Measurements from ENCODE around the gene SQSTM1. TPM values are rescaled to one million over a fixed set of nuclear protein-coding genes. Genes with fewer than 3 reads are reported as not detected.

SQSTM1 gene
- polyA plus RNA-seq, 2 of the 4 experiments (the other 2 are of a cell fraction), result 362 to 625 TPM

- CTCF ChIA-PET, result interaction anchor here (0.9 to 2.2 kb wide), 6 partner anchors 10 to 67 kb away, joined by 3 to 7 read pairs (median 4); no protein-coding TSS in a partner anchor
- no peaks in the 10 kb centered on the region for H3K9me3 ChIP-seq
- TF ChIP-seq FOSB (CRISPR knock-in tag; IDR thresholded peaks at IDR 0.05) (no peak), ATOH8 (CRISPR knock-in tag; IDR thresholded peaks at IDR 0.05; ENCODE audit: low read depth) (no peak), RARB (CRISPR knock-in tag; IDR thresholded peaks at IDR 0.05) (no peak), HOXB13 (CRISPR knock-in tag; IDR thresholded peaks at IDR 0.05; ENCODE audit: low read depth) (no peak), ZC3H11A (IDR thresholded peaks at IDR 0.05) (no peak), KDM5A (IDR thresholded peaks at IDR 0.05) (no peak), EHMT2 (IDR thresholded peaks at IDR 0.05; ENCODE audit: low read depth) (no peak), HDAC2 (IDR thresholded peaks at IDR 0.05) (no peak), ZSCAN20 (CRISPR knock-in tag; IDR thresholded peaks at IDR 0.05) (no peak)
- FAIRE-seq (no peak), ATAC-seq (no peak), DNase-seq (ENCODE audit: low read depth in 1 of 2, low spot score in 1 of 2) (no peak)
- POLR2A ChIA-PET, result interaction anchor here (1.5 kb wide), 1 partner anchor 37 kb away, joined by 3 read pairs; no protein-coding TSS in a partner anchor
- no peak overlapping the region for H3K27ac ChIP-seq
- H3K4me2 ChIP-seq, result no peak overlapping the region
- no peaks in the 10 kb centered on the region for H3K4me1 ChIP-seq
- WGBS (ENCODE audit: missing lambda C conversion rate), result 91% methylated on average over 3 of the region's 5 CpGs
- H3K4me3 ChIP-seq, result no peak overlapping the region
Measured at GRCh38 chr5:179869101-179869500, 48.4 kb downstream of the SQSTM1 start.

- Histone ChIP-seq H3K4me3 (no peak overlapping the region), H3K27ac (no peak overlapping the region), H3K4me2 (no peak overlapping the region), H3K9me3 (no peaks in the 10 kb centered on the region), H3K4me1 (no peaks in the 10 kb centered on the region)
- ChIA-PET CTCF (interaction anchor here (0.9 to 2.2 kb wide), 7 partner anchors 8 to 68 kb away, joined by 3 to 7 read pairs (median 4); no protein-coding TSS in a partner anchor), POLR2A (interaction anchor here (0.6 kb wide), 1 partner anchor 23 kb away, joined by 6 read pairs; no protein-coding TSS in a partner anchor)
- ATAC-seq, result no peak
- 88% methylated on average over 15 of the region's 16 CpGs for WGBS (ENCODE audit: missing lambda C conversion rate)
- no peak for TF ChIP-seq MAX (IDR thresholded peaks at IDR 0.05)
- TF ChIP-seq BHLHE40 (IDR thresholded peaks at IDR 0.05; ENCODE audit: low read depth, low read length), result no peak
- TF ChIP-seq GATA3 (IDR thresholded peaks at IDR 0.05; ENCODE audit: borderline replicate concordance), result no peak
- TF ChIP-seq EHF (CRISPR knock-in tag; IDR thresholded peaks at IDR 0.05), result no peak
- TF ChIP-seq POLR2AphosphoS2 (conservative IDR thresholded peaks at IDR 0.05; ENCODE audit: low read length), result no peak
- TF ChIP-seq FOXS1 (CRISPR knock-in tag; IDR thresholded peaks at IDR 0.05), result no peak
- no peak for TF ChIP-seq RAD21 (conservative IDR thresholded peaks at IDR 0.05 in 1 of 2, IDR thresholded peaks at IDR 0.05 in 1 of 2)
- TF ChIP-seq USF2 (IDR thresholded peaks at IDR 0.05), result no peak
- no peak for TF ChIP-seq JUN (IDR thresholded peaks at IDR 0.05)
- TF ChIP-seq E2F6 (IDR thresholded peaks at IDR 0.05; ENCODE audit: borderline replicate concordance, low read depth), result no peak
- no peak for TF ChIP-seq KDM5A (IDR thresholded peaks at IDR 0.05)
- no peak for TF ChIP-seq PBX3 (IDR thresholded peaks at IDR 0.05)
- TF ChIP-seq ZC3H11A (IDR thresholded peaks at IDR 0.05), result no peak
- no peak for TF ChIP-seq JUNB (IDR thresholded peaks at IDR 0.05)
- TF ChIP-seq FOSB (CRISPR knock-in tag; IDR thresholded peaks at IDR 0.05), result no peak
- TF ChIP-seq SMC3 (IDR thresholded peaks at IDR 0.05), result no peak
- no peak for TF ChIP-seq MAZ (IDR thresholded peaks at IDR 0.05; ENCODE audit: borderline replicate concordance, low read depth, low read length)
- no peak for TF ChIP-seq REST (IDR thresholded peaks at IDR 0.05)
- TF ChIP-seq BCL3 (IDR thresholded peaks at IDR 0.05), result no peak
- DNase-seq (ENCODE audit: low read depth in 1 of 2, low spot score in 1 of 2), result no peak
- no peak for FAIRE-seq
Measured at GRCh38 chr5:179869641-179870402, 49.1 kb downstream of the SQSTM1 start.
